Activated CD8-positive, alpha-beta T cell treated with anti-CD3 and anti-CD28 coated beads, Interleukin-2, amount 10 ng/mL, durations not matched to agents 7 days and 5 days (primary cell): ENCODE measurements around the gene TSC22D1. TPM values are rescaled to one million over a fixed set of nuclear protein-coding genes. Genes with fewer than 3 reads are reported as not detected.
A peak's percentile ranks its signal among the peaks of the same experiment; 100 is the strongest.
"Not testable (repeated sequence)": the region's sequence is repeated elsewhere in the genome, so short reads cannot be mapped to it uniquely, and the experiment has no call there.

Experiments
- ATAC-seq: fragments of 150-1000 bp; cut with Tn5 transposase; one replicate; pipeline ENCODE4 v1.10.0; 2021; ENCODE audit warnings: moderate library complexity
- CTCF ChIA-PET: fragments of 350-600 bp; sonication (Branson Sonifier 250); formaldehyde crosslinking; loops from one replicate; lab custom pipeline; 2021; ENCODE audit warnings: antibody characterized with exemption; lab: Charles Lee
- POLR2A ChIA-PET: fragments of 350-600 bp; sonication (Branson Sonifier 250); formaldehyde crosslinking; loops from one replicate; lab custom pipeline; 2021; ENCODE audit warnings: antibody characterized with exemption; lab: Charles Lee
- DNase-seq: peaks from one replicate; pipeline ENCODE4 v3.0.0-alpha.2; 2020
- H3K27ac Mint-ChIP-seq: one replicate; pipeline ENCODE4 v1.8.0; 2021; ENCODE audit warnings: mild to moderate bottlenecking, mixed read lengths
- H3K27me3 Mint-ChIP-seq: one replicate; pipeline ENCODE4 v1.8.0; 2021; ENCODE audit warnings: low read depth, mixed read lengths
- H3K36me3 Mint-ChIP-seq: one replicate; pipeline ENCODE4 v1.8.0; 2021; ENCODE audit warnings: low read depth, mixed read lengths
- H3K4me1 Mint-ChIP-seq: one replicate; pipeline ENCODE4 v1.8.0; 2021; ENCODE audit warnings: low read depth, mixed read lengths
- H3K4me3 Mint-ChIP-seq: one replicate; pipeline ENCODE4 v1.8.0; 2021; ENCODE audit warnings: mild to moderate bottlenecking, mixed read lengths
- H3K9me3 Mint-ChIP-seq: one replicate; pipeline ENCODE4 v1.8.0; 2022; ENCODE audit warnings: mixed read lengths; ENCODE audit not compliant: insufficient read depth
- total RNA-seq, 2 experiments: library from RNA; stranded (reverse); gene quantifications; one replicate each; pipeline ENCODE4 v1.2.3, GENCODE V29; 2021

Gene TSC22D1
- 10 to 100 TPM; 13.7 to 15.8 TPM for total RNA-seq

- Mint-ChIP-seq H3K27ac (peak within 1 kb of the TSS; percentile 92), H3K4me1 (peaks cover 36% of the 10 kb centered on the region), H3K9me3 (no peaks in the 10 kb centered on the region), H3K36me3 (peaks cover 25% of the 10 kb centered on the region), H3K4me3 (peak within 1 kb of the TSS; percentile 95), H3K27me3 (peaks cover 11% of the 10 kb centered on the region)
- ATAC-seq (peak; percentile 22), DNase-seq (peak; percentile 72)
- ChIA-PET CTCF (interaction anchor here (1.1 to 1.2 kb wide), 2 partner anchors 87 to 92 kb away, joined by 6 to 7 read pairs; no protein-coding TSS in a partner anchor), POLR2A (interaction anchor here (0.6 to 1.0 kb wide), 4 partner anchors 39 to 435 kb away, joined by 3 to 4 read pairs (median 3); no protein-coding TSS in a partner anchor)
Observed at GRCh38 chr13:44575741-44576350, at the start of gene TSC22D1. TSS of gene TSC22D1 (minus strand) at chr13:44576330. CDS start at chr13:44576074, 256 bp downstream.

- ChIA-PET POLR2A (no interaction called here), CTCF (no interaction called here)
- Mint-ChIP-seq H3K9me3 (no peaks in the 10 kb centered on the region), H3K36me3 (no peaks in the 10 kb centered on the region), H3K27ac (no peak overlapping the region), H3K4me3 (no peak overlapping the region), H3K4me1 (no peaks in the 10 kb centered on the region), H3K27me3 (peaks cover 16% of the 10 kb centered on the region)
- ATAC-seq (no peak), DNase-seq (no peak)
Observed at GRCh38 chr13:44622708-44623107, 46.6 kb upstream of the TSC22D1 start.

- H3K9me3 Mint-ChIP-seq, result no peaks in the 10 kb centered on the region
- ChIA-PET CTCF (no interaction called here), POLR2A (no interaction called here)
- H3K4me3 Mint-ChIP-seq, result no peak overlapping the region
- no peaks in the 10 kb centered on the region for H3K4me1 Mint-ChIP-seq
- no peak overlapping the region for H3K27ac Mint-ChIP-seq
- DNase-seq (no peak), ATAC-seq (no peak)
- H3K27me3 Mint-ChIP-seq, result peaks cover 16% of the 10 kb centered on the region
- H3K36me3 Mint-ChIP-seq, result no peaks in the 10 kb centered on the region
Observed at GRCh38 chr13:44622261-44622660, 46.1 kb upstream of the TSC22D1 start.

- ATAC-seq, result no peak
- Mint-ChIP-seq H3K36me3 (no peaks in the 10 kb centered on the region), H3K27me3 (peaks cover 13% of the 10 kb centered on the region), H3K4me1 (no peaks in the 10 kb centered on the region), H3K4me3 (no peak overlapping the region), H3K9me3 (no peaks in the 10 kb centered on the region), H3K27ac (no peak overlapping the region)
- ChIA-PET POLR2A (no interaction called here), CTCF (no interaction called here)
- DNase-seq, result no peak
Observed at GRCh38 chr13:44620057-44620456, 43.9 kb upstream of the TSC22D1 start.

GRCh38 chr13:44619651-44620050 lies 43.5 kb upstream of the TSC22D1 start:
- H3K9me3 Mint-ChIP-seq, result no peaks in the 10 kb centered on the region
- CTCF ChIA-PET, result no interaction called here
- H3K4me3 Mint-ChIP-seq, result no peak overlapping the region
- H3K27ac Mint-ChIP-seq, result no peak overlapping the region
- no peak for ATAC-seq
- H3K36me3 Mint-ChIP-seq, result no peaks in the 10 kb centered on the region
- POLR2A ChIA-PET, result no interaction called here
- DNase-seq, result no peak
- H3K4me1 Mint-ChIP-seq, result no peaks in the 10 kb centered on the region
- peaks cover 13% of the 10 kb centered on the region for H3K27me3 Mint-ChIP-seq

GRCh38 chr13:44618326-44618725 lies 42.2 kb upstream of the TSC22D1 start:
- CTCF ChIA-PET, result no interaction called here
- ATAC-seq, result no peak

GRCh38 chr13:44617648-44618047 lies 41.5 kb upstream of the TSC22D1 start:
- Mint-ChIP-seq H3K27me3 (peaks cover 13% of the 10 kb centered on the region), H3K9me3 (no peaks in the 10 kb centered on the region)
- POLR2A ChIA-PET, result no interaction called here

More at GRCh38 chr13:44618326-44618725, 42.2 kb upstream of the TSC22D1 start:
- POLR2A ChIA-PET, result no interaction called here
- peaks cover 13% of the 10 kb centered on the region for H3K27me3 Mint-ChIP-seq
- H3K36me3 Mint-ChIP-seq, result no peaks in the 10 kb centered on the region
- no peak overlapping the region for H3K4me3 Mint-ChIP-seq
- H3K9me3 Mint-ChIP-seq, result no peaks in the 10 kb centered on the region
- no peak for DNase-seq
- H3K27ac Mint-ChIP-seq, result no peak overlapping the region
- no peaks in the 10 kb centered on the region for H3K4me1 Mint-ChIP-seq

GRCh38 chr13:44609137-44609536 lies 33.0 kb upstream of the TSC22D1 start:
- H3K36me3 Mint-ChIP-seq, result no peaks in the 10 kb centered on the region
- H3K9me3 Mint-ChIP-seq, result peaks cover 3% of the 10 kb centered on the region
- no peak for ATAC-seq
- no peak for DNase-seq
- H3K4me3 Mint-ChIP-seq, result no peak overlapping the region
- ChIA-PET CTCF (no interaction called here), POLR2A (no interaction called here)
- no peaks in the 10 kb centered on the region for H3K4me1 Mint-ChIP-seq
- H3K27ac Mint-ChIP-seq, result no peak overlapping the region
- peaks cover 7% of the 10 kb centered on the region for H3K27me3 Mint-ChIP-seq

More at GRCh38 chr13:44617648-44618047, 41.5 kb upstream of the TSC22D1 start:
- ATAC-seq (no peak), DNase-seq (no peak)
- H3K4me3 Mint-ChIP-seq, result no peak overlapping the region
- H3K36me3 Mint-ChIP-seq, result no peaks in the 10 kb centered on the region
- H3K4me1 Mint-ChIP-seq, result no peaks in the 10 kb centered on the region
- H3K27ac Mint-ChIP-seq, result no peak overlapping the region
- CTCF ChIA-PET, result no interaction called here

- Mint-ChIP-seq H3K27me3 (peaks cover 9% of the 10 kb centered on the region), H3K9me3 (peaks cover 3% of the 10 kb centered on the region), H3K36me3 (no peaks in the 10 kb centered on the region), H3K4me3 (no peak overlapping the region), H3K4me1 (no peaks in the 10 kb centered on the region), H3K27ac (no peak overlapping the region)
- DNase-seq (no peak), ATAC-seq (no peak)
- POLR2A ChIA-PET, result no interaction called here
- CTCF ChIA-PET, result no interaction called here
Observed at GRCh38 chr13:44605721-44606120, 29.6 kb upstream of the TSC22D1 start.

- CTCF ChIA-PET, result no interaction called here
- POLR2A ChIA-PET, result no interaction called here
- DNase-seq (no peak), ATAC-seq (no peak)
- H3K9me3 Mint-ChIP-seq, result peaks cover 3% of the 10 kb centered on the region
- H3K36me3 Mint-ChIP-seq, result no peaks in the 10 kb centered on the region
- no peaks in the 10 kb centered on the region for H3K4me1 Mint-ChIP-seq
- H3K27me3 Mint-ChIP-seq, result peaks cover 9% of the 10 kb centered on the region
- no peak overlapping the region for H3K27ac Mint-ChIP-seq
- H3K4me3 Mint-ChIP-seq, result no peak overlapping the region
Observed at GRCh38 chr13:44605275-44605674, 29.1 kb upstream of the TSC22D1 start.

GRCh38 chr13:44601586-44601985 lies 25.5 kb upstream of the TSC22D1 start:
- H3K4me3 Mint-ChIP-seq, result no peak overlapping the region
- POLR2A ChIA-PET, result no interaction called here
- no peaks in the 10 kb centered on the region for H3K9me3 Mint-ChIP-seq
- DNase-seq, result no peak
- H3K27me3 Mint-ChIP-seq, result peaks cover 7% of the 10 kb centered on the region
- no peak for ATAC-seq
- H3K36me3 Mint-ChIP-seq, result no peaks in the 10 kb centered on the region
- CTCF ChIA-PET, result no interaction called here
- H3K27ac Mint-ChIP-seq, result no peak overlapping the region
- no peaks in the 10 kb centered on the region for H3K4me1 Mint-ChIP-seq

- POLR2A ChIA-PET, H3K27ac Mint-ChIP-seq, ATAC-seq, CTCF ChIA-PET, H3K4me1 Mint-ChIP-seq, H3K36me3 Mint-ChIP-seq, H3K27me3 Mint-ChIP-seq, H3K9me3 Mint-ChIP-seq, DNase-seq: not testable (repeated sequence)
- peak overlapping the region; percentile 13 for H3K4me3 Mint-ChIP-seq
Observed at GRCh38 chr13:44593861-44594592, 17.9 kb upstream of the TSC22D1 start.
